ENCODE measurements around the gene PDX1.

The PDX1 gene

DNA sequence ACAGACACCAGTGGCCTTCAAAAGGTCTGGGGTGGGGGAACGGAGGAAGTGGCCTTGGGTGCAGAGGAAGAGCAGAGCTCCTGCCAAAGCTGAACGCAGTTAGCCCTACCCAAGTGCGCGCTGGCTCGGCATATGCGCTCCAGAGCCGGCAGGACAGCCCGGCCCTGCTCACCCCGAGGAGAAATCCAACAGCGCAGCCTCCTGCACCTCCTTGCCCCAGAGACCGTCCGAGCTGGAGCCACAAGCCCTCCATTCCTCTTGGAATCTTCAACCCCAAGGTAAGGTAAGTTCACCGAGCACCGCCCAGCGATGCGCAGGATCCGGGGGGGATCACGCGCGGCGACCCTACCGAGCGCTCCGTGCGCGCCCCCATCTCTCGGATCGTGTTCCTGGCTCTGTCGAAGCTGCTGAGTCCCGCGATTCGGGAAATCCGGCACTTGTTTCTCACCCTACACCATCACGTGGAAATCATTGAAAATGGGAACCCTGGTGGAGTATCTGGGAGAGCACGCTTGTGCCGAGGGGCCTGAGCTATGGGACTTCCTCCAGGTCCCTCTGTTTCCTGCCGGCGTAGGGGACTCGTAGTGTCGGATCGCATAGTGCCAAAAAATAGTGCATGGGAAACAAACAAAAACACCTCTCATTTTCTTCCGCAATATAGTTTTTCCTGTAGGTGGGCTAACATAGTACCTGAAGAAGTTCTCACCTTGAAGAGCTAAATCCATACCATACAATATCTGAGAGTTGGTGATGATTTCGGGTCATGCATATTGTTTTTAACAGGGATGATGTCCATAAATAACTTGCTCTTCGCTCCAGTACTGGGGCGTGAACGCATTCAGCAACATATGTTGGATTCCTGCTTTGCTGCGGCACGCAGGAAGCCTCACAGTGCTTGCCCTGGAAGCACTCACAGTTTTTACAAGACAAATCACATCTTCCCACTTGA, 9.3 kb downstream of the PDX1 start:
- H3K27ac ChIP-seq, result no peak overlapping the region
- no peak overlapping the region for H3K4me3 ChIP-seq (ENCODE audit: low read depth, low read length)
- H3K27me3 ChIP-seq (replicated peaks), result peaks cover 70% of the 10 kb centered on the region
- in situ Hi-C loops (cut with HindIII; ENCODE audit: low pct_ligation_motif_present, low sequenced_read_pairs), result no loop called here
- DNase-seq, result no peak
- H3K36me3 ChIP-seq (replicated peaks), result no peaks in the 10 kb centered on the region
- TF ChIP-seq, protein P1, sequence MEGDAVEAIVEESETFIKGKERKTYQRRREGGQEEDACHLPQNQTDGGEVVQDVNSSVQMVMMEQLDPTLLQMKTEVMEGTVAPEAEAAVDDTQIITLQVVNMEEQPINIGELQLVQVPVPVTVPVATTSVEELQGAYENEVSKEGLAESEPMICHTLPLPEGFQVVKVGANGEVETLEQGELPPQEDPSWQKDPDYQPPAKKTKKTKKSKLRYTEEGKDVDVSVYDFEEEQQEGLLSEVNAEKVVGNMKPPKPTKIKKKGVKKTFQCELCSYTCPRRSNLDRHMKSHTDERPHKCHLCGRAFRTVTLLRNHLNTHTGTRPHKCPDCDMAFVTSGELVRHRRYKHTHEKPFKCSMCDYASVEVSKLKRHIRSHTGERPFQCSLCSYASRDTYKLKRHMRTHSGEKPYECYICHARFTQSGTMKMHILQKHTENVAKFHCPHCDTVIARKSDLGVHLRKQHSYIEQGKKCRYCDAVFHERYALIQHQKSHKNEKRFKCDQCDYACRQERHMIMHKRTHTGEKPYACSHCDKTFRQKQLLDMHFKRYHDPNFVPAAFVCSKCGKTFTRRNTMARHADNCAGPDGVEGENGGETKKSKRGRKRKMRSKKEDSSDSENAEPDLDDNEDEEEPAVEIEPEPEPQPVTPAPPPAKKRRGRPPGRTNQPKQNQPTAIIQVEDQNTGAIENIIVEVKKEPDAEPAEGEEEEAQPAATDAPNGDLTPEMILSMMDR (IDR thresholded peaks at IDR 0.05; ENCODE audit: low read depth, low read length, missing control alignments), result no peak

DNA sequence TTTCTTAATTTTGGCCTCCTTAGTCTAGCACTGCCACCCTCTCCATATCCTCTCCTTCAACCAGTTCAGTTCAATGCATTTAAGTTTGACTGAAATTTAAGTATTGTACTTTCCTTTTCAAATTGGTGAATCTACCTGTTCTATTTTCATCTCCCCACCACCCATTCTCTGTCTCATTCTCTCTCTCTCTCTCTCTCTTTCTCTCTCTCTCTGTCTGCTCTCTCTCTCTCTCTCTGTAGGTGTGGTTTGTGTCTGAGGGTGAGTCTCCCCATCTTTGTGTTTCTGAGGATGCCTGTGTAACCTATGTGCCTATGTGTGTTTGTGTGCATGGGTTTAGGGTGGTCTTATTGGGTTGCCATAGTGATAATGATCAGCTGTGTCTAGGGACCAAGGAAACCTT, 10.1 kb downstream of the PDX1 start:
- TF ChIP-seq, protein P1 (IDR thresholded peaks at IDR 0.05; ENCODE audit: low read depth, low read length, missing control alignments), result no peak
- in situ Hi-C loops (cut with HindIII; ENCODE audit: low pct_ligation_motif_present, low sequenced_read_pairs), result no loop called here
- Histone ChIP-seq H3K36me3 (replicated peaks) (no peaks in the 10 kb centered on the region), H3K27ac (no peak overlapping the region), H3K4me3 (ENCODE audit: low read depth, low read length) (no peak overlapping the region), H3K27me3 (replicated peaks) (peaks cover 62% of the 10 kb centered on the region)
- DNase-seq, result no peak

DNA sequence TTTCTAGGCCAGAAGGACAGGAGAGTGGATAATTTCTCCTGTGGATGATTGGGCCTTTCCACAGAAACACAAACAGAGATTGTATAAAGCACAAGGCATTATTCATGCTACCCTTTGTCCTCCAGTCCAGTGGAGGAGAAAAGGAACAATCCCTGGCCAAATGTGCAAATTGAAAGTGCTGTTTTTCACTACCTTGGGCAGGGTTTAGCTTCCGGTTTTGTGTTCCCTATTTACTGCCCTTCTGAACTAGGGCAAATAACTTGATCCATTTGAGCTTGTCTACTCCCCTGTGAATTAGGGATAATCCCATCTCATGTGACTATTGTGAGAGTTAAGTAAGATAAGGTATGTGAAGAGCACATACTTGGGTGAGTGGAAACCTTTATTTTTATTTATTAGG, 13.3 kb downstream of the PDX1 start:
- H3K27me3 ChIP-seq (replicated peaks), result peaks cover 30% of the 10 kb centered on the region
- DNase-seq, result no peak
- TF ChIP-seq, protein P1 (IDR thresholded peaks at IDR 0.05; ENCODE audit: low read depth, low read length, missing control alignments), result no peak
- in situ Hi-C loops (cut with HindIII; ENCODE audit: low pct_ligation_motif_present, low sequenced_read_pairs), result no loop called here
- no peak overlapping the region for H3K27ac ChIP-seq
- no peaks in the 10 kb centered on the region for H3K36me3 ChIP-seq (replicated peaks)
- no peak overlapping the region for H3K4me3 ChIP-seq (ENCODE audit: low read depth, low read length)

DNA sequence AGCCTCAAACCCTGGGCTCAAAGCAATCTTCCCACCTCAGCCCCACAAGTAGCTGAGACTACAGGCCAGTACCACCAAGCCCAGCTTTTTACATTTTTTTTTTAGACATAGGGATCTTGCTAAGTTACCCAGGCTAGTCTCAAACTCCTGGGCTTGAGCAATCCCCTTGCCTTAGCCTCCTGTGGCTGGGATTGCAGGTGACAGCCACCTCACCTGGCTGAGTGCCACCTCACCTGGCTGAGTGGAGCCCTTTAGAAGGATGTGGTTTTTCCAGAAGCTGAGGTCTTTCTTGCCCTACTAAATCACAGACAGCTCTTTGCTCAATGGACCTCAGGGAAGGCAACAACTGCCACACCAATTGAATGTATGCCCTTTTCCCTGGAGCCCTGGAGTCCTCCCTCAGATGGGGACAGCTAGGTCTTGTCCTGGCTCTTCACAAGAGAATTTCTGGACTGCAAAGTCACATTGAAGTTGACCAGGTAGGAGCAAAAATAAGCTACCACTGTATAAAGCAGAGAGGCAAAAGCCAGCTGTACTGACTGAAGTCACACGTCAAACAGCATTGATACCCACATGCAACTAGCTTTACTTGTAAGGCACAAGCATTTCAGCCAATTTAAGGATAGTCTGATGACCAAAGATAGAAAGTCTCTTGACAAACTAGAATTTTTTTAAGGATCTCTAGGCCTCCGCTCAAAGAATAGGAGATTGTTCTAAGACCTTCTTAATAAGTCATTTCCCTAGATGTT, 14.0 kb downstream of the PDX1 start:
- H3K27me3 ChIP-seq (replicated peaks), result peaks cover 24% of the 10 kb centered on the region
- TF ChIP-seq, protein P1 (IDR thresholded peaks at IDR 0.05; ENCODE audit: low read depth, low read length, missing control alignments), result no peak
- no peak for DNase-seq
- in situ Hi-C loops (cut with HindIII; ENCODE audit: low pct_ligation_motif_present, low sequenced_read_pairs), result no loop called here
- H3K4me3 ChIP-seq (ENCODE audit: low read depth, low read length), result no peak overlapping the region
- no peaks in the 10 kb centered on the region for H3K36me3 ChIP-seq (replicated peaks)
- no peak overlapping the region for H3K27ac ChIP-seq

DNA sequence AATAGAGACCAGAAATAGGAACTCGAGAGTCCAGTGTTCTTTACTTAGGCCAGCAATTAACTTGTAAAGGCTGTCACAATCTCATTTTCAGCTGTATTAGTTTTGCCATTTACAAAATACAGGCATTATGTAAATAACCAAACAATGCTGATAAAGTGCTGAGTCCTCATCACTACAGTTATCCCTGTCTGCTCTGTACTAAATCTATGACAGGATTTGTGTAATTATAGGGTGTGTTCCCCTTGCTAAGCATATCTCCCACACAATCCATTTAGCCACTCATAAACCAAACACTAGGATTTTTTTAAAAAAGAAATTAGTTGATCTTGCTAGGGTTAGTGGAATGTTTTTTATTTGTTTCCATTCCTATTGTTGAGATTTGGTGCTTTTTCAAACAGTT, 23.2 kb downstream of the PDX1 start:
- in situ Hi-C loops (cut with HindIII; ENCODE audit: low pct_ligation_motif_present, low sequenced_read_pairs), result no loop called here
- no peaks in the 10 kb centered on the region for H3K36me3 ChIP-seq (replicated peaks)
- H3K4me3 ChIP-seq (ENCODE audit: low read depth, low read length), result no peak overlapping the region
- no peaks in the 10 kb centered on the region for H3K27me3 ChIP-seq (replicated peaks)
- no peak for DNase-seq
- TF ChIP-seq, protein P1 (IDR thresholded peaks at IDR 0.05; ENCODE audit: low read depth, low read length, missing control alignments), result no peak
- no peak overlapping the region for H3K27ac ChIP-seq
